ENCODE results near the gene GARRE1. TPM values are rescaled to one million over a fixed set of nuclear protein-coding genes. Genes with fewer than 3 reads are reported as not detected.

GARRE1 gene
- total and polyA plus RNA-seq, 2 of the 8 experiments (the other 6 are each of a cell fraction or from before 2014, with no cell fraction given) = 16.4 to 23.1 TPM

DNA sequence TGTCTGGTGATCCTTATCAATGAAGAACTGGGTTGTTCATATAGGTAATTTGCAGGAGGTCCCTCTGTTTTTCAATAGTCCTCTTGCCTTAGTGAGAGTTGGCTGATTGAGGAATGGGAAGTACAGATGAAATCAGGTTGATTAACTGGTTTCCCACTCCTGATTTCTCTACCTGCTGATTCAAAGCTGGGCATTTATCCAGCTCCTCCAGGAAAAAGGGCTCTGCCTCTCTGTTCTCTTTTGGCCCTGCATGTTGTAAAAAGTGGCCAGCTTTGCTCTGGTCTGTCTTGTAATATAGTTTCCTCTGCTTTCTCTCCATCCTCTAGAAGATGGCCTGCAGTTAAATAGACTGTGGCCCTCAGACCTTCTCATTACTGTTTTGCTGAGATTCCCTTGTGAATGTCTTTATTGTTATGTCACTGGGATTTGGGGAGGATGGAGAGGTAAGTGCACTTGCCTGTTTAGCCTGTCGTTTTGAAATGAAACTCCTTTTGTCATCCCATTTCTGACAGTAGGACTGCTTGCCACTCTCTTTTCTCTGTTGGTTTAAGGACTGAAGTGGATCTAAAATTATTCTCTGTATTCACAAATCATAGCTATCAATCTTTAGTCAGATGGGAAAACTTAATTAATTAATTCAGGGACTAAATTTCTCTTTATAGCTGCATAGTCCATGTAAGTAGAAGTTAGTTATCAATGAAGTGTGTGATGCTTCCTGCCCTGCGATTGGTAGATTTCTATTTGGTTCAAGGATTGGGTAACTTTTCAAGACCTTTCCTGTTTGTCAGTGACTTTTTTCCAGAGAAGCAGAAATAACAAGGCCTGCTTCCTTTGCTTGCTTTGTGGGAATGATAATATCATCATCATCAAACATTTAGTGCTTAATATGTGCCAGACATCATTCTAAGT, 28.5 kb downstream of the GARRE1 start:
- H3K56ac ChIP-seq (replicated peaks; ENCODE audit: insufficient read length, low read depth, low read length) = no peak overlapping the region
- H4K20me1 ChIP-seq (replicated peaks in 1 of 2; ENCODE audit: control insufficient read depth in 1 of 2, insufficient read depth in 2 of 2, low read length in 2 of 2) = peaks cover 0 to 2% of the 10 kb centered on the region in 2 experiments
- no peak overlapping the region for H3K9ac ChIP-seq (replicated peaks in 1 of 4; ENCODE audit: extremely low read depth in 1 of 4, low read depth in 3 of 4, low read length in 3 of 4)
- WGBS, 2 experiments (ENCODE audit: extremely low coverage in 1 of 2, insufficient coverage in 1 of 2, insufficient read length in 1 of 2, insufficient replicate concordance in 2 of 2, low coverage in 1 of 2, low lambda C conversion rate in 2 of 2, missing lambda C conversion rate in 1 of 2) = 76% methylated on average over 2 of the region's 2 CpGs; no CpG with 5 or more reads in 1 of the 2 experiments
- H2BK120ac ChIP-seq (replicated peaks; ENCODE audit: low read depth, low read length) = no peak overlapping the region
- ChIA-PET POLR2A (ENCODE audit: partially characterized antibody) (interaction anchor here (0.9 kb wide), 1 partner anchor 36 kb away, joined by 3 read pairs; no protein-coding TSS in a partner anchor), CTCF (ENCODE audit: partially characterized antibody) (no interaction called here)
- H4K5ac ChIP-seq (ENCODE audit: insufficient read length, low read depth, low read length) = no peak overlapping the region
- no peak overlapping the region for H2AK5ac ChIP-seq (ENCODE audit: low read depth, low read length)
- no peak overlapping the region for H2BK15ac ChIP-seq (ENCODE audit: low read length)
- FAIRE-seq (no peak), DNase-seq (ENCODE audit: low read depth in 1 of 2, low spot score in 2 of 2) (no peak)
- H3K79me1 ChIP-seq (ENCODE audit: low read depth, low read length) = peaks cover 2% of the 10 kb centered on the region; the same call in 1 of the 2 replicates
- H3K23ac ChIP-seq (ENCODE audit: insufficient read length) = no peak overlapping the region
- no peak overlapping the region for H3K27ac ChIP-seq (ENCODE audit: low read depth, low read length)
- H3K4me2 ChIP-seq (ENCODE audit: insufficient read depth in 1 of 2, low read depth in 2 of 2, low read length in 2 of 2) = no peak overlapping the region
- H3K4me3 ChIP-seq (ENCODE audit: extremely low read depth in 1 of 4, insufficient read depth in 2 of 4, low read depth in 3 of 4, low read length in 4 of 4) = no peak overlapping the region
- peaks cover 0 to 6% of the 10 kb centered on the region in 2 experiments; a peak in 1 of 4 replicates for H3K79me2 ChIP-seq (ENCODE audit: control insufficient read depth in 1 of 2, insufficient read depth in 2 of 2, low read length in 2 of 2)
- H2AFZ ChIP-seq (ENCODE audit: low read length) = no peak overlapping the region
- no peaks in the 10 kb centered on the region for H3K4me1 ChIP-seq (replicated peaks in 1 of 4; ENCODE audit: control insufficient read depth in 3 of 4, insufficient read depth in 4 of 4, low read length in 3 of 4)
- no peak overlapping the region for H2BK5ac ChIP-seq (ENCODE audit: low read depth, low read length)
- H4K8ac ChIP-seq (ENCODE audit: extremely low read depth, insufficient read depth, low read length) = no peak overlapping the region
- no peak overlapping the region for H3K4ac ChIP-seq (replicated peaks; ENCODE audit: insufficient read length, low read depth, low read length)
- no peak overlapping the region for H4K91ac ChIP-seq (replicated peaks; ENCODE audit: insufficient read length, low read length)
- H3K14ac ChIP-seq (ENCODE audit: insufficient read length) = no peak overlapping the region
- no peaks in the 10 kb centered on the region for H3K9me3 ChIP-seq (ENCODE audit: insufficient read depth in 2 of 2, low read depth in 1 of 2, low read length in 1 of 2)
- no peak overlapping the region for H2BK20ac ChIP-seq (ENCODE audit: low read length)
- no peaks in the 10 kb centered on the region for H3K23me2 ChIP-seq (ENCODE audit: low read depth, low read length)
- no peak overlapping the region for H3K18ac ChIP-seq (ENCODE audit: extremely low read depth, low read length)
- H3K36me3 ChIP-seq (ENCODE audit: control insufficient read depth in 2 of 4, insufficient read depth in 4 of 4, low read length in 3 of 4) = no peaks in the 10 kb centered on the region
- H2BK12ac ChIP-seq (ENCODE audit: low read depth, low read length) = no peak overlapping the region
- H3K27me3 ChIP-seq (replicated peaks in 1 of 4; ENCODE audit: control insufficient read depth in 3 of 4, extremely low read depth in 1 of 4, insufficient read depth in 3 of 4, low read length in 3 of 4) = no peaks in the 10 kb centered on the region
- TF ChIP-seq SP4 (IDR thresholded peaks at IDR 0.05; ENCODE audit: low read length) = no peak
- TF ChIP-seq ZNF274 (IDR thresholded peaks at IDR 0.05; ENCODE audit: borderline replicate concordance, extremely low read depth, low read length) = no peak
- TF ChIP-seq JUN (IDR thresholded peaks at IDR 0.05; ENCODE audit: low read depth, low read length) = no peak
- TF ChIP-seq CHD2 (IDR thresholded peaks at IDR 0.05; ENCODE audit: low read length) = no peak
- no peak for TF ChIP-seq CREB1 (IDR thresholded peaks at IDR 0.05)
- TF ChIP-seq FOSL1 (IDR thresholded peaks at IDR 0.05; ENCODE audit: insufficient read depth, low read depth, low read length) = no peak
- no peak for TF ChIP-seq POLR2A (IDR thresholded peaks at IDR 0.05; ENCODE audit: control extremely low read depth in 1 of 2, low read depth in 2 of 2, low read length in 2 of 2)
- no peak for TF ChIP-seq HDAC6 (IDR thresholded peaks at IDR 0.05; ENCODE audit: low read depth, low read length)
- TF ChIP-seq EGR1 (IDR thresholded peaks at IDR 0.05; ENCODE audit: borderline replicate concordance, low read depth, low read length) = no peak
- TF ChIP-seq POLR2AphosphoS5 (IDR thresholded peaks at IDR 0.05; ENCODE audit: low read depth, low read length) = no peak
- TF ChIP-seq GABPA (IDR thresholded peaks at IDR 0.05; ENCODE audit: borderline replicate concordance, insufficient read depth, low read length) = no peak
- no peak for TF ChIP-seq RAD21 (IDR thresholded peaks at IDR 0.05 in 1 of 2, conservative IDR thresholded peaks at IDR 0.05 in 1 of 2; ENCODE audit: low read depth in 2 of 2, low read length in 2 of 2)

Data from H1 (cell line).